DOHH2 (cell line): ENCODE data around the gene CCDC197.
A peak's percentile ranks its signal among the peaks of the same experiment; 100 is the strongest.

Source experiments
- H3F3A ChIP-seq: fragments of 200-600 bp; sonication (generic), shearing (Covaris generic); 2 replicates; pipeline ENCODE4 v1.6.0; 2016; ENCODE audit warnings: antibody characterized with exemption, mild to moderate bottlenecking; ENCODE audit not compliant: control insufficient read depth, insufficient read depth
- H3K27ac ChIP-seq: fragments of 200-600 bp; sonication (generic); 2 replicates; pipeline ENCODE4 v1.5.1; 2014; ENCODE audit warnings: low read depth, mild to moderate bottlenecking, low read length, moderate library complexity
- H3K27me3 ChIP-seq: fragments of 200-600 bp; sonication (generic); 2 replicates; pipeline ENCODE4 v1.6.1; 2014; ENCODE audit warnings: mild to moderate bottlenecking, low read length, mixed read lengths; ENCODE audit not compliant: control insufficient read depth
- H3K36me3 ChIP-seq: fragments of 200-600 bp; sonication (generic); 2 replicates; pipeline ENCODE4 v1.6.1; 2014; ENCODE audit warnings: mild to moderate bottlenecking, low read length, moderate library complexity, mixed read lengths; ENCODE audit not compliant: control insufficient read depth
- H3K4me1 ChIP-seq: fragments of 200-600 bp; sonication (generic); 2 replicates; pipeline ENCODE4 v1.6.1; 2014; ENCODE audit warnings: mild to moderate bottlenecking, low read length, mixed read lengths; ENCODE audit not compliant: control insufficient read depth
- H3K4me2 ChIP-seq: fragments of 200-600 bp; sonication (generic); 2 replicates; pipeline ENCODE4 v1.6.0; 2014; ENCODE audit warnings: mild to moderate bottlenecking, low read length, moderate library complexity
- H3K4me3 ChIP-seq: fragments of 200-600 bp; sonication (generic); 2 replicates; pipeline ENCODE4 v1.5.1; 2014; ENCODE audit warnings: mild to moderate bottlenecking, low read length, mixed read lengths
- H3K79me2 ChIP-seq: fragments of 200-600 bp; sonication (generic); 2 replicates; pipeline ENCODE4 v1.6.1; 2014; ENCODE audit warnings: mild to moderate bottlenecking, low read length, mixed read lengths; ENCODE audit not compliant: control insufficient read depth
- H3K9me2 ChIP-seq: fragments of 200-600 bp; sonication (generic); replicated peaks from 2 replicates; pipeline ENCODE4 v1.6.1; 2014; ENCODE audit warnings: mild to moderate bottlenecking, low read length, mixed read lengths; ENCODE audit not compliant: control insufficient read depth
- H3K9me3 ChIP-seq: fragments of 200-600 bp; sonication (generic); 2 replicates; pipeline ENCODE4 v1.6.1; 2014; ENCODE audit warnings: antibody characterized with exemption, low read length, mixed read lengths; ENCODE audit not compliant: control insufficient read depth, insufficient read depth
- H4K20me1 ChIP-seq: fragments of 200-600 bp; sonication (generic); 2 replicates; pipeline ENCODE4 v1.6.0; 2014; ENCODE audit warnings: low read depth, mild to moderate bottlenecking, antibody characterized with exemption, low read length, moderate library complexity; ENCODE audit not compliant: control insufficient read depth, insufficient read depth
- EZH2phosphoT487 ChIP-seq: fragments of 200-600 bp; sonication (generic); IDR thresholded peaks from 2 replicates; pipeline ENCODE4 v1.6.1; 2017; ENCODE audit warnings: borderline replicate concordance, mild to moderate bottlenecking, antibody characterized with exemption, low read length, moderate library complexity, mixed read lengths
- TF ChIP-seq, protein P1 (sequence below): fragments of 200-600 bp; sonication (generic); IDR thresholded peaks from one replicate; pipeline ENCODE4 v1.5.1; 2014; ENCODE audit warnings: antibody characterized with exemption, mild to moderate bottlenecking, low read depth, low read length; ENCODE audit not compliant: poor library complexity, severe bottlenecking

Gene CCDC197

GRCh38 chr14:93970965-93971634, 26.0 kb upstream of the CCDC197 start:
- Histone ChIP-seq H3K27me3 (no peaks in the 10 kb centered on the region), H3K36me3 (no peaks in the 10 kb centered on the region), H3K9me2 (no peaks in the 10 kb centered on the region), H4K20me1 (no peaks in the 10 kb centered on the region), H3K79me2 (no peaks in the 10 kb centered on the region), H3K9me3 (no peaks in the 10 kb centered on the region), H3F3A (peaks cover 22% of the 10 kb centered on the region), H3K4me2 (peak overlapping the region; percentile 82), H3K27ac (peak overlapping the region; percentile 91), H3K4me1 (peaks cover 99% of the 10 kb centered on the region), H3K4me3 (peak overlapping the region; percentile 69)
- no peak for TF ChIP-seq EZH2phosphoT487
- TF ChIP-seq, protein P1, sequence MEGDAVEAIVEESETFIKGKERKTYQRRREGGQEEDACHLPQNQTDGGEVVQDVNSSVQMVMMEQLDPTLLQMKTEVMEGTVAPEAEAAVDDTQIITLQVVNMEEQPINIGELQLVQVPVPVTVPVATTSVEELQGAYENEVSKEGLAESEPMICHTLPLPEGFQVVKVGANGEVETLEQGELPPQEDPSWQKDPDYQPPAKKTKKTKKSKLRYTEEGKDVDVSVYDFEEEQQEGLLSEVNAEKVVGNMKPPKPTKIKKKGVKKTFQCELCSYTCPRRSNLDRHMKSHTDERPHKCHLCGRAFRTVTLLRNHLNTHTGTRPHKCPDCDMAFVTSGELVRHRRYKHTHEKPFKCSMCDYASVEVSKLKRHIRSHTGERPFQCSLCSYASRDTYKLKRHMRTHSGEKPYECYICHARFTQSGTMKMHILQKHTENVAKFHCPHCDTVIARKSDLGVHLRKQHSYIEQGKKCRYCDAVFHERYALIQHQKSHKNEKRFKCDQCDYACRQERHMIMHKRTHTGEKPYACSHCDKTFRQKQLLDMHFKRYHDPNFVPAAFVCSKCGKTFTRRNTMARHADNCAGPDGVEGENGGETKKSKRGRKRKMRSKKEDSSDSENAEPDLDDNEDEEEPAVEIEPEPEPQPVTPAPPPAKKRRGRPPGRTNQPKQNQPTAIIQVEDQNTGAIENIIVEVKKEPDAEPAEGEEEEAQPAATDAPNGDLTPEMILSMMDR = peak; percentile 42

DNA sequence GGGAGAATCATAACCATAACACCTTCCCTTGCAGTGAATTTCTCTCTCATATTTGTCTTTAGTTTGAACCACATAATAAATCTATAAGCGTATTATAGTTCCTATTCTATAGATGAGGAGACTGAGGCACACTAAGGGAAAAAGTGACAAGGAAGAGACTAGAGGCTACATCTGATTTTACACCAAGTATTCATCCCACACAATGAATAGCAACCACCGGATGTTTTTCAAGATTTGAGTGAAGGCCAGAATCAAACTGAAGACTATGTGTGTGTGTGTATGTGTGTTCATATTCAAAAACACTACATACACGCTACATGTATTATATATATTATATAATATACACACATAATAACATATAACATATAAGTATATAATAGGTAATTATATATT, 25.5 kb upstream of the CCDC197 start:
- Histone ChIP-seq H3K27ac (peak overlapping the region; percentile 91), H3K36me3 (no peaks in the 10 kb centered on the region), H3K27me3 (no peaks in the 10 kb centered on the region), H3K4me2 (peak overlapping the region; percentile 82), H3K4me1 (peaks cover 99% of the 10 kb centered on the region), H3K9me2 (no peaks in the 10 kb centered on the region), H3K9me3 (no peaks in the 10 kb centered on the region), H3K4me3 (peak overlapping the region; percentile 69), H4K20me1 (no peaks in the 10 kb centered on the region), H3K79me2 (no peaks in the 10 kb centered on the region), H3F3A (peaks cover 28% of the 10 kb centered on the region)
- TF ChIP-seq, protein P1 = no peak
- no peak for TF ChIP-seq EZH2phosphoT487

DNA sequence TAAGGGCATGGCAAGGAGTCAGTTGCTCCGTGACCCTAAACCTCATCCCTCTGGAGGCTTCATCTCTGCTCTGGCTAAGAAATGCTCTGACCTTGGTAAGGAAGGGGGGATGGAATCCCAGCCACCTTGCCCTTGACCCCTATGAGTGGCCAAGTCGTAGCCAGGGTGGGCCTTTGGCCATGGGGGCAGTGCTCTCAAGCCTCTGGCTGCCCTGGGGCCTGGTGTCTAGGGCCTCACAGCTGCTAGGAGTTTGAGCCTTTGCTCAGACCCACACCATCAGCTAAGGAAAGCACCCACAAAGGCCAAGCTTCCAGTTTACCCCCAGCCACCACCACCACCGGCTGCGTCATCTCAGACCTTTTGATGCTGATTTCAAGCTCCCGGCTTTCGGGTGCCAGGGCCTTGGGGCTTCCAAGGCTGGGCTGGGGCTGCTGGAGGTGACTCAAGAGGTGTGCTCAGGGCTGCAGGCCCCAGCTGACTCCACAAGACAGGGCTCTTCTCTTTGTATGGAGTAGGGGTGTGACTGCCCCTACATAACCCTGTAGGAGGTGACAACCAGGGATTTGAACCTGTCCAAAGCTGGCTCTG, 24.4 kb upstream of the CCDC197 start:
- TF ChIP-seq EZH2phosphoT487 = no peak
- TF ChIP-seq, protein P1 = no peak
- Histone ChIP-seq H3K9me3 (no peaks in the 10 kb centered on the region), H3K27ac (peak overlapping the region; percentile 55), H3K4me1 (peaks cover 99% of the 10 kb centered on the region), H3F3A (peaks cover 28% of the 10 kb centered on the region), H3K36me3 (no peaks in the 10 kb centered on the region), H3K79me2 (no peaks in the 10 kb centered on the region), H4K20me1 (no peaks in the 10 kb centered on the region), H3K4me3 (peak overlapping the region; percentile 4; the same call in 1 of the 2 replicates), H3K9me2 (no peaks in the 10 kb centered on the region), H3K4me2 (peak overlapping the region; percentile 91), H3K27me3 (no peaks in the 10 kb centered on the region)
